HepG2 (cell line): ENCODE measurements around the gene PSMD1. TPM values are rescaled to one million over a fixed set of nuclear protein-coding genes. Genes with fewer than 3 reads are reported as not detected.

Source experiments
- AFF4 ChIP-seq: sonication (generic); formaldehyde crosslinking; IDR thresholded peaks from 2 replicates; pipeline ENCODE4 v1.4.0; 2020; ENCODE audit warnings: missing genetic modification reagents
- DMAP1 ChIP-seq: IDR thresholded peaks from 2 replicates; pipeline ENCODE4 v1.6.1; 2016
- ELF4 ChIP-seq: sonication (generic); formaldehyde crosslinking; IDR thresholded peaks from 2 replicates; pipeline ENCODE4 v1.5.0; 2020; ENCODE audit warnings: missing genetic modification reagents, mild to moderate bottlenecking, moderate library complexity, borderline replicate concordance
- HDAC1 ChIP-seq: sonication (generic); formaldehyde crosslinking; IDR thresholded peaks from 2 replicates; pipeline ENCODE4 v1.5.1; 2020; ENCODE audit warnings: mild to moderate bottlenecking, missing genetic modification reagents
- HNRNPL ChIP-seq: fragments of 200-400 bp; formaldehyde crosslinking; IDR thresholded peaks from 2 replicates; pipeline ENCODE4 v1.6.1; 2017; ENCODE audit warnings: mild to moderate bottlenecking, low read depth, low read length
- JDP2 ChIP-seq: sonication (generic); formaldehyde crosslinking; IDR thresholded peaks from 2 replicates; pipeline ENCODE4 v1.8.1; 2022; ENCODE audit warnings: missing genetic modification reagents, borderline replicate concordance
- LRRFIP1 ChIP-seq: sonication (generic); formaldehyde crosslinking; conservative IDR thresholded peaks from 2 replicates; pipeline ENCODE4 v1.4.0; 2020; ENCODE audit warnings: missing genetic modification reagents
- NCOA2 ChIP-seq: sonication (generic); formaldehyde crosslinking; IDR thresholded peaks from 2 replicates; pipeline ENCODE4 v1.8.0; 2022; ENCODE audit warnings: inconsistent platforms
- NFE2L1 ChIP-seq: sonication (generic); formaldehyde crosslinking; IDR thresholded peaks from 2 replicates; pipeline ENCODE4 v1.4.0; 2020; ENCODE audit warnings: missing genetic modification reagents, mild to moderate bottlenecking, borderline replicate concordance
- PHF5A ChIP-seq: IDR thresholded peaks from one replicate; pipeline ENCODE4 v1.6.1; 2018; ENCODE audit warnings: low read depth, missing genetic modification reagents; ENCODE audit not compliant: unreplicated experiment
- RORA ChIP-seq: sonication (generic); formaldehyde crosslinking; IDR thresholded peaks from 2 replicates; pipeline ENCODE4 v1.5.0; 2020; ENCODE audit warnings: mild to moderate bottlenecking, missing genetic modification reagents, moderate library complexity
- THYN1 ChIP-seq: sonication (generic); formaldehyde crosslinking; IDR thresholded peaks from 2 replicates; pipeline ENCODE4 v1.8.1; 2023; ENCODE audit warnings: low read depth, mild to moderate bottlenecking, moderate library complexity, missing genetic modification reagents, borderline replicate concordance
- TRIM24 ChIP-seq: sonication (generic); formaldehyde crosslinking; IDR thresholded peaks from 2 replicates; pipeline ENCODE4 v1.8.0; 2022; ENCODE audit warnings: mild to moderate bottlenecking, missing genetic modification reagents
- ZBTB1 ChIP-seq: sonication (generic); formaldehyde crosslinking; IDR thresholded peaks from 2 replicates; pipeline ENCODE4 v1.4.0; 2020; ENCODE audit warnings: missing genetic modification reagents, borderline replicate concordance
- ZBTB44 ChIP-seq: sonication (generic); formaldehyde crosslinking; IDR thresholded peaks from 2 replicates; pipeline ENCODE4 v1.4.0; 2020; ENCODE audit warnings: missing genetic modification reagents
- ZFX ChIP-seq: sonication (generic); formaldehyde crosslinking; IDR thresholded peaks from 2 replicates; pipeline ENCODE4 v1.4.0; 2020; ENCODE audit warnings: mild to moderate bottlenecking, low read depth, missing genetic modification reagents, moderate library complexity
- ZNF335 ChIP-seq: sonication (generic); formaldehyde crosslinking; IDR thresholded peaks from 2 replicates; pipeline ENCODE4 v1.4.0; 2020; ENCODE audit warnings: missing genetic modification reagents
- ZNF33B ChIP-seq: sonication (generic); formaldehyde crosslinking; IDR thresholded peaks from 2 replicates; pipeline ENCODE4 v1.5.1; 2020; ENCODE audit warnings: mild to moderate bottlenecking, missing genetic modification reagents
- ZNF431 ChIP-seq: sonication (generic); formaldehyde crosslinking; IDR thresholded peaks from 2 replicates; pipeline ENCODE4 v1.9.0; 2022; ENCODE audit warnings: missing genetic modification reagents, low read depth, mild to moderate bottlenecking, borderline replicate concordance
- ZNF557 ChIP-seq: sonication (generic); formaldehyde crosslinking; IDR thresholded peaks from 2 replicates; pipeline ENCODE4 v1.4.0; 2020; ENCODE audit warnings: missing genetic modification reagents
- ZNF619 ChIP-seq: sonication (generic); formaldehyde crosslinking; IDR thresholded peaks from 2 replicates; pipeline ENCODE4 v1.4.0; 2020; ENCODE audit warnings: mild to moderate bottlenecking, missing genetic modification reagents
- ZNF629 ChIP-seq: sonication (generic); formaldehyde crosslinking; conservative IDR thresholded peaks from 2 replicates; pipeline ENCODE4 v1.5.0; 2020; ENCODE audit warnings: missing genetic modification reagents
- ZNF841 ChIP-seq: sonication (generic); formaldehyde crosslinking; IDR thresholded peaks from 2 replicates; pipeline ENCODE4 v1.8.1; 2023; ENCODE audit warnings: missing genetic modification reagents, borderline replicate concordance
- ZNF878 ChIP-seq: sonication (generic); formaldehyde crosslinking; IDR thresholded peaks from 2 replicates; pipeline ENCODE4 v1.8.1; 2023; ENCODE audit warnings: mild to moderate bottlenecking, missing genetic modification reagents, moderate library complexity
- polyA plus RNA-seq, 8 experiments: library from polyadenylated mRNA; depleted of rRNA in 3 of 8; stranded (reverse) in 7 of 8; unstranded in 1 of 8; fragments of >200 nt; fragmentation: Illumina TruSeq in 4 of 8; extraction: Trizol in 4 of 8; gene quantifications; 2 replicates each; pipeline versions ENCODE4 v1.2.1 to v1.2.3, GENCODE V29; 2011 to 2016; ENCODE audit warnings: low read depth in 4 of 8, missing spikeins in 1 of 8, mixed read lengths in 1 of 8; ENCODE audit not compliant: insufficient read depth in 1 of 8
- total RNA-seq, 5 experiments: library from RNA; depleted of rRNA; stranded (reverse); fragments of >200 nt; fragmentation: Illumina TruSeq; extraction: Trizol; gene quantifications; 2 replicates each; pipeline ENCODE4 v1.2.3, GENCODE V29; 2016; ENCODE audit warnings: low read depth in 1 of 5

PSMD1 gene
- total and polyA plus RNA-seq, 2 of the 13 experiments (the other 11 are each of a cell fraction or from before 2014, with no cell fraction given) = 136 to 191 TPM

GRCh38 chr2:231065966-231066365, 9.3 kb downstream of the PSMD1 start (continued):
- TF ChIP-seq AFF4 (CRISPR knock-in tag) = no peak
- TF ChIP-seq DMAP1 = no peak
- TF ChIP-seq ZFX (CRISPR knock-in tag) = no peak; the same call in 1 of the 2 replicates
- TF ChIP-seq ZNF557 = no peak
- TF ChIP-seq TRIM24 (CRISPR knock-in tag) = no peak
- no peak for TF ChIP-seq RORA (CRISPR knock-in tag)
- TF ChIP-seq ZNF629 (CRISPR knock-in tag) = no peak
- no peak for TF ChIP-seq ELF4 (CRISPR knock-in tag)
- peak; percentile 66; the same call in 1 of the 2 replicates for TF ChIP-seq NCOA2 (CRISPR knock-in tag)
- no peak for TF ChIP-seq ZNF33B (CRISPR knock-in tag)
- TF ChIP-seq LRRFIP1 (CRISPR knock-in tag) = no peak
- TF ChIP-seq JDP2 (CRISPR knock-in tag) = no peak
- TF ChIP-seq NFE2L1 (CRISPR knock-in tag) = no peak
- TF ChIP-seq ZNF335 (CRISPR knock-in tag) = peak; percentile 97
- TF ChIP-seq ZBTB1 (CRISPR knock-in tag) = no peak
- TF ChIP-seq HNRNPL = no peak
- TF ChIP-seq ZNF431 (CRISPR knock-in tag) = no peak
- no peak for TF ChIP-seq HDAC1
- TF ChIP-seq THYN1 = no peak
- TF ChIP-seq PHF5A (CRISPR knock-in tag) = peak; percentile 70
- TF ChIP-seq ZNF619 (CRISPR knock-in tag) = no peak
- TF ChIP-seq ZNF878 = no peak
- TF ChIP-seq ZNF841 = no peak
- no peak for TF ChIP-seq ZBTB44
